Measurements from ENCODE around the gene FCHSD2. TPM values are rescaled to one million over a fixed set of nuclear protein-coding genes. Genes with fewer than 3 reads are reported as not detected.

FCHSD2 gene
- total RNA-seq, 6 donors from 2014 or later = 22.5 to 55.6 (median 42.7) TPM

GRCh38 chr11:72974487-72975205 lies 167.5 kb downstream of the FCHSD2 start:
- peaks cover 9 to 17% (median 14%) of the 10 kb centered on the region in 4 donors for H3K4me1 ChIP-seq
- no peak for ATAC-seq (ENCODE audit: low FRiP score in 2 of 2)
- peak overlapping the region in 2 of 4 donors; percentile 59 to 80 for H3K27ac ChIP-seq
- H3K27me3 ChIP-seq = no peaks in the 10 kb centered on the region
- no peak overlapping the region for H3K4me3 ChIP-seq
- TF ChIP-seq POLR2AphosphoS5 (IDR thresholded peaks at IDR 0.05) (no peak), POLR2A (IDR thresholded peaks at IDR 0.05) (no peak), EP300 (IDR thresholded peaks at IDR 0.05) (no peak)
- TF ChIP-seq, protein P1, sequence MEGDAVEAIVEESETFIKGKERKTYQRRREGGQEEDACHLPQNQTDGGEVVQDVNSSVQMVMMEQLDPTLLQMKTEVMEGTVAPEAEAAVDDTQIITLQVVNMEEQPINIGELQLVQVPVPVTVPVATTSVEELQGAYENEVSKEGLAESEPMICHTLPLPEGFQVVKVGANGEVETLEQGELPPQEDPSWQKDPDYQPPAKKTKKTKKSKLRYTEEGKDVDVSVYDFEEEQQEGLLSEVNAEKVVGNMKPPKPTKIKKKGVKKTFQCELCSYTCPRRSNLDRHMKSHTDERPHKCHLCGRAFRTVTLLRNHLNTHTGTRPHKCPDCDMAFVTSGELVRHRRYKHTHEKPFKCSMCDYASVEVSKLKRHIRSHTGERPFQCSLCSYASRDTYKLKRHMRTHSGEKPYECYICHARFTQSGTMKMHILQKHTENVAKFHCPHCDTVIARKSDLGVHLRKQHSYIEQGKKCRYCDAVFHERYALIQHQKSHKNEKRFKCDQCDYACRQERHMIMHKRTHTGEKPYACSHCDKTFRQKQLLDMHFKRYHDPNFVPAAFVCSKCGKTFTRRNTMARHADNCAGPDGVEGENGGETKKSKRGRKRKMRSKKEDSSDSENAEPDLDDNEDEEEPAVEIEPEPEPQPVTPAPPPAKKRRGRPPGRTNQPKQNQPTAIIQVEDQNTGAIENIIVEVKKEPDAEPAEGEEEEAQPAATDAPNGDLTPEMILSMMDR (IDR thresholded peaks at IDR 0.05) = no peak
- WGBS, 2 donors = 87 to 89% methylated on average over 3 of the region's 3 CpGs
- no peak for DNase-seq
- H3K9me3 ChIP-seq = no peaks in the 10 kb centered on the region
- peaks cover 0 to 3% (median 0%) of the 10 kb centered on the region in 4 donors for H3K36me3 ChIP-seq

DNA sequence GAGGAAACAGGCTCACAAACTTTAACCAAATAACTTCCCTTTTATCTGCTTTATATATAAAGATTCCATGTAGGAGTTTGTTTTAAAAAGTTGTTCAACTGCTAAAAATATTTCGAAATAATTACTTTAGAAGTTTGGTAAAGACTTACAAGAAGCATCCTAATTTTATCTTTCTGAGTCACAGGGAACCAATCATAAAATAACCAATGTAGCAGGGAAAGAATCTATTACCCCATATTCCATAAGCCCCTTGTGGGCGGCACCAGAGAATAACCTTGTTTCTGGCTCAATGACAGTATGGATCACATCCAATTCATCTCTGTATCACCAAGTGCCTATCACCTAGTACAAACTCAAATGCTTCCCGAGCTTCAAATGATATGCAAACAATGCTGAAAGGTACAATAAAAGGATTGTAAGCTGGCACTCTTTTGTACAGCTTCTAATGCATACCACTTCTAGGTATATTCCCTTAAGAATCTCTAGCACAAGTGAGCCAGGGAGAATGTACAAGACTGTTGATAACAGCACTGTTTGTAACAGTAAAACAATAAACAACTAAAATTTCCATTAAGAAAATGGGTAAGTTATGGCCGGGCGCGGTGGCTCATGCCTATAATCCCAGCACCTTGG lies 169.5 kb downstream of the FCHSD2 start:
- 79 to 90% methylated on average over 6 of the region's 6 CpGs for WGBS, 2 donors
- H3K4me1 ChIP-seq = peaks cover 9 to 17% (median 15%) of the 10 kb centered on the region in 4 donors
- ATAC-seq (ENCODE audit: low FRiP score in 2 of 2) (no peak), DNase-seq (no peak)
- no peaks in the 10 kb centered on the region for H3K9me3 ChIP-seq
- TF ChIP-seq, protein P1 (IDR thresholded peaks at IDR 0.05) = no peak
- TF ChIP-seq POLR2A (IDR thresholded peaks at IDR 0.05) (no peak), EP300 (IDR thresholded peaks at IDR 0.05) (no peak), POLR2AphosphoS5 (IDR thresholded peaks at IDR 0.05) (no peak)
- no peak overlapping the region for H3K27ac ChIP-seq
- H3K36me3 ChIP-seq = no peaks in the 10 kb centered on the region
- H3K4me3 ChIP-seq = no peak overlapping the region
- no peaks in the 10 kb centered on the region for H3K27me3 ChIP-seq

DNA sequence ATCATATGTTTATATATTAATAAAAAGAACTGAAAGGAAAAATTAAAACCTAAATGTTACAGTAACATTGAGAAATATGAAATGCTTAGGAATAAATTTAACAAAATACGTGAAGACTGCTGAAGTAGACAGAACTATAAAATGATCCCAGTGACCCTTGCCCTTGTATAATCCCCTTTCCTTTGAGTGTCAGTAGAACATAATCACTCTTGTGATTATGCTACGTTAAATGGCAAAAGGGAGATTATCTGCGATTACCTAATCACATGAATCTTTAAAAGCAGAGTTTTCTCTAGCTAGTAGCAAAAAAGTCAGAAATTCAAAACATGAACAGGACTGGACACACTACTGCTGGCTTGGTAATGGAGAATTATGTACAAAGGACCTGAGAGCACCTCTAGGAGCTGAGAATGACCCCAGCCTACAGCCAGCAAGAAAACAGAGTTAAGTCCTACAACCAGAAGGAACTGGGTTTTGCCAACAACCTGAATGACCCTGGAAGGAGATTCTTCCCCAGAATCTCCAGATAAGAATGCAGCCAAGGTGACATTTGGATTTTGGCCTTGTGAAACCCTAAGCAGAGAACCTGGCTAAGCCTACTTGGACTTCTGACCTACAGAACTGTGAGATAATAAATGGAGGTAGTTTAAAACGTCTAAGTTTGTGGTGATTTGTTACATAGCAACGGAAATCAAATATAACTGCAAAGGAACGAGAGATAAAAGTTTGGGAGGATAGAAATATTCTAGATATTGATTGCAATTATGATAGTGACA lies 170.7 kb downstream of the FCHSD2 start:
- 79 to 89% methylated on average over 6 of the region's 6 CpGs for WGBS, 2 donors
- no peaks in the 10 kb centered on the region for H3K9me3 ChIP-seq
- no peak overlapping the region for H3K27ac ChIP-seq
- TF ChIP-seq, protein P1 (IDR thresholded peaks at IDR 0.05) = no peak
- no peak for TF ChIP-seq EP300 (IDR thresholded peaks at IDR 0.05)
- no peak for TF ChIP-seq POLR2AphosphoS5 (IDR thresholded peaks at IDR 0.05)
- TF ChIP-seq POLR2A (IDR thresholded peaks at IDR 0.05) = no peak
- H3K36me3 ChIP-seq = no peaks in the 10 kb centered on the region
- H3K4me3 ChIP-seq = no peak overlapping the region
- no peak for ATAC-seq (ENCODE audit: low FRiP score in 2 of 2)
- peaks cover 9 to 17% (median 15%) of the 10 kb centered on the region in 4 donors for H3K4me1 ChIP-seq
- H3K27me3 ChIP-seq = no peaks in the 10 kb centered on the region
- DNase-seq = no peak

DNA sequence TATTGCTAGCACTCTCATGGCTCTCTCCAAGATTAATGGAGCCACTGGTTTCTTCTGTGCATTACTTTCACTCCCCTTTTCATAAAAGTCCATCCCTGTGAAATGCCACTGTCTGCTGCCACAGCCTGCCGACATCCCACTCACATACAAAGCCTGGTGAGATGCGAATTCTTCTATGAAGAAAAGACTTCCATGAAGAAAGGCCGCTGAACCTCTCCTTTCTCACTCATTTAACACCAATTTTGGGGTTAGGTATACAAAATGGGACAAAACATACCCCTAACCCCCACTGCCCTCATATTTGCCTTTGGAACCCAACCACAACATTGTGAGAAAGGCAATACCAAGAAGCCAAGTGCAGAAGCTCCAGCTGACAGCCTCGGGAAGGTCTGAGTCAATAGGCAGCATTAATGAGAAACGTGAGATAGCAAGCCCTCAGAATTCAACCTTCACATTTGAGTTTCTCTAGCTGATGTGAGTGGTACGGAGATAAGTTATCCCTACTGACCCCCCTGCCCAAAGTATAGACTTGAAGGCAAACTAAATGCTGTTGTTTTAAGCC lies 171.5 kb downstream of the FCHSD2 start:
- TF ChIP-seq POLR2AphosphoS5 (IDR thresholded peaks at IDR 0.05) (no peak), EP300 (IDR thresholded peaks at IDR 0.05) (no peak), POLR2A (IDR thresholded peaks at IDR 0.05) (no peak)
- TF ChIP-seq, protein P1 (IDR thresholded peaks at IDR 0.05) = no peak
- Histone ChIP-seq H3K36me3 (no peaks in the 10 kb centered on the region), H3K27ac (no peak overlapping the region), H3K4me3 (no peak overlapping the region), H3K4me1 (peaks cover 9 to 11% (median 10%) of the 10 kb centered on the region in 4 donors), H3K9me3 (no peaks in the 10 kb centered on the region), H3K27me3 (no peaks in the 10 kb centered on the region)
- DNase-seq = no peak
- 87 to 88% methylated on average over 6 of the region's 6 CpGs for WGBS, 2 donors
- no peak for ATAC-seq (ENCODE audit: low FRiP score in 2 of 2)

Measured in upper lobe of left lung (tissue), 6 donors.